ENCODE data around the gene MRPS25.

MRPS25 gene

GRCh38 chr3:15064299-15064834 lies 748 bp downstream of the MRPS25 start (continued):
- peak; percentile 70 for TF ChIP-seq ZNF394 (tag by site-specific recombination; IDR thresholded peaks at IDR 0.05; ENCODE audit: borderline replicate concordance)
- TF ChIP-seq ZNF280D (tag by site-specific recombination; IDR thresholded peaks at IDR 0.05): no peak

- ChIA-PET POLR2A (interaction anchor here (1.9 to 2.6 kb wide), 3 partner anchors 13 to 538 kb away, joined by 4 to 19 read pairs (median 13); partner anchors contain the start of genes BTD, HACL1 and RBSN), CTCF (no interaction called here)
- Histone ChIP-seq H3K36me3 (ENCODE audit: control insufficient read depth in 2 of 2, insufficient read depth in 1 of 2, low read length in 2 of 2) (peaks cover 12 to 28% of the 10 kb centered on the region in 2 experiments), H3K4me1 (ENCODE audit: control insufficient read depth, insufficient read depth, low read length) (no peaks in the 10 kb centered on the region), H3K4me3 (ENCODE audit: low read depth, low read length) (peak overlapping the region; percentile 90), H3K9me3 (ENCODE audit: control insufficient read depth, insufficient read depth, low read depth, low read length) (no peaks in the 10 kb centered on the region), H3K27ac (ENCODE audit: extremely low read depth, low read depth, low read length) (no peak overlapping the region)
- TF ChIP-seq BCL6B (tag by site-specific recombination; IDR thresholded peaks at IDR 0.05) (no peak), ZNF335 (tag by site-specific recombination; conservative IDR thresholded peaks at IDR 0.05) (peak; percentile 64), ZNF132 (tag by site-specific recombination; IDR thresholded peaks at IDR 0.05; ENCODE audit: borderline replicate concordance) (no peak), ZNF76 (tag by site-specific recombination; IDR thresholded peaks at IDR 0.05; ENCODE audit: borderline replicate concordance, low read depth) (no peak), ZNF133 (tag by site-specific recombination; IDR thresholded peaks at IDR 0.05) (peak; percentile 99)
These were observed 1.3 kb downstream of the MRPS25 start for GRCh38 chr3:15063656-15064286.

GRCh38 chr3:15063238-15063637 lies 1.9 kb downstream of the MRPS25 start:
- no peaks in the 10 kb centered on the region for H3K4me1 ChIP-seq (ENCODE audit: control insufficient read depth, insufficient read depth, low read length)
- H3K9me3 ChIP-seq (ENCODE audit: control insufficient read depth, insufficient read depth, low read depth, low read length): no peaks in the 10 kb centered on the region
- CTCF ChIA-PET: no interaction called here
- TF ChIP-seq ZBTB26 (tag by site-specific recombination; optimal IDR thresholded peaks at IDR 0.05) (no peak), ZNF311 (tag by site-specific recombination; IDR thresholded peaks at IDR 0.05; ENCODE audit: borderline replicate concordance) (no peak), ZNF580 (tag by site-specific recombination; IDR thresholded peaks at IDR 0.05) (no peak), ZNF266 (tag by site-specific recombination; IDR thresholded peaks at IDR 0.05; ENCODE audit: low read depth) (no peak), TRIM28 (IDR thresholded peaks at IDR 0.05; ENCODE audit: borderline replicate concordance, low read length) (no peak), ZNF138 (tag by site-specific recombination; IDR thresholded peaks at IDR 0.05; ENCODE audit: borderline replicate concordance) (no peak), ZNF2 (tag by site-specific recombination; IDR thresholded peaks at IDR 0.05) (no peak)
- no peak overlapping the region for H3K4me3 ChIP-seq (ENCODE audit: low read depth, low read length)
- peaks cover 13 to 33% of the 10 kb centered on the region in 2 experiments for H3K36me3 ChIP-seq (ENCODE audit: control insufficient read depth in 2 of 2, insufficient read depth in 1 of 2, low read length in 2 of 2)
- H3K27ac ChIP-seq (ENCODE audit: extremely low read depth, low read depth, low read length): no peak overlapping the region
- POLR2A ChIA-PET: no interaction called here

All from HEK293 (cell line).